Vagina (tissue), 2 donors: ENCODE measurements around the gene RYK.

Experiments used
- CTCF ChIP-seq, 3 experiments: fragments of 450-650 bp in 2 of 3; fragments of 200-600 bp in 1 of 3; sonication (generic) in 1 of 3; IDR thresholded peaks; one replicate each; pipeline ENCODE4 v1.5.1; 2017 to 2019; ENCODE audit warnings: antibody characterized with exemption in 3 of 3, mild to moderate bottlenecking in 2 of 3, moderate library complexity in 2 of 3
- POLR2A ChIP-seq, 2 donors: fragments of 450-650 bp; IDR thresholded peaks; one replicate each; pipeline ENCODE4 v1.6.1; 2017; ENCODE audit warnings: antibody characterized with exemption in 2 of 2, mild to moderate bottlenecking in 2 of 2, moderate library complexity in 2 of 2

DNA sequence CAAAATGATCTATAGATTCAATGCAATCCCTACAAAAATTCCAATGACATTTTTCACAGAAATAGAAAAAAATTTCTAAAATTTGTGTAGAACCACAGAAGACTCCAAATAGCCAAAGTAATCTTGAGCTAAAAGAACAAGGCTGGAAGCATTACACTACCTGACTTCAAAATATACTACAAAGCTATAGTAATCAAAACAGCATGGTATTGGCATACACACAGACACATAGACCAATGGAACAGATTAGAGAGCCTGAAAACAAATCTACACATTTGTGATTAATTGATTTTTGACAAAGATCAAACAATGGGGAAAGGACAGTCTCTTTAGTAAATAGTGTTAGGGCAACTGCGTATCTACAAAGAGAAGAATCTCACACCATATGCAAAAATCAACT is 45.3 kb upstream of the RYK start:
- no peak for TF ChIP-seq CTCF (IDR thresholded peaks at IDR 0.05)
- no peak for TF ChIP-seq POLR2A (IDR thresholded peaks at IDR 0.05)
